Large intestine (tissue), 3 donors: ENCODE measurements around the gene TTPAL. TPM values are rescaled to one million over a fixed set of nuclear protein-coding genes. Genes with fewer than 3 reads are reported as not detected.
A peak's percentile ranks its signal among the peaks of the same experiment; 100 is the strongest.

Source experiments
- DNase-seq, 2 donors: peaks; one replicate each; pipeline versions ENCODE4 v3.0.0 to v3.0.0-alpha.2; 2013
- H3K27ac ChIP-seq: one replicate; pipeline ENCODE4 v1.5.1; 2013; ENCODE audit warnings: low read length
- H3K27me3 ChIP-seq: 2 replicates; pipeline ENCODE4 v1.6.1; 2013; ENCODE audit warnings: low read length; ENCODE audit not compliant: control insufficient read depth, insufficient read depth
- H3K36me3 ChIP-seq: 2 replicates; pipeline ENCODE4 v1.6.1; 2013; ENCODE audit warnings: low read length; ENCODE audit not compliant: control insufficient read depth, insufficient read depth
- H3K4me1 ChIP-seq: one replicate; pipeline ENCODE4 v1.6.1; 2013; ENCODE audit warnings: low read length; ENCODE audit not compliant: control insufficient read depth, insufficient read depth
- H3K4me3 ChIP-seq: one replicate; pipeline ENCODE4 v1.5.1; 2013; ENCODE audit warnings: low read length
- H3K9me3 ChIP-seq: one replicate; pipeline ENCODE4 v1.6.1; 2013; ENCODE audit warnings: mild to moderate bottlenecking, low read depth, low read length, moderate library complexity; ENCODE audit not compliant: control insufficient read depth
- WGBS: methylation state at CpG from one replicate; pipeline ENCODE4 v1.1.5; 2013; ENCODE audit warnings: low lambda C conversion rate; ENCODE audit not compliant: insufficient coverage; 5-methylcytosine and 5-hydroxymethylcytosine counted together
- polyA plus RNA-seq: library from polyadenylated mRNA; unstranded; fragments of 120-200 nt; gene quantifications from one replicate; pipeline ENCODE4 v1.2.1, GENCODE V29; 2013

TTPAL gene
- polyA plus RNA-seq, 1 donor: 10.0 TPM

DNA sequence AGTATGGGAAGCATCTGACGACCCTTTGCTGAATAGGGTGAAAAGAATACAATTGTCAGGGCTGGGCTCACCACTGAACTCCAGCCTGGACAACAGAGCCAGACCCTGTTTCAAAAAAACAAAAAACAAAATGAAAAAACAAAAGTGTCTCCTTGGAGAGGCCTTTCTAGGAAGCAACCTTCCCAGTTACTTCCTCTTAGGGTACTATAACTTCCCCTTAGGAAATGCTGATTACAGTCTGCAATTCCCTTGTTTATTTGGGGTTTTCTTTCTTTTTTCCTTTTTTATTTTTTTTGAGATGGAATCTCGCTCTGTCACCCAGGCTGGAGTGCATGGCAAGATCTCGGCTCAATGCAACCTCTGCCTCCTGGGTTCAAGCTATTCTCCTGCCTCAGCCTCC, 20.5 kb upstream of the TTPAL start:
- H3K9me3 ChIP-seq: no peaks in the 10 kb centered on the region
- no peaks in the 10 kb centered on the region for H3K36me3 ChIP-seq
- no peak overlapping the region for H3K27ac ChIP-seq
- H3K27me3 ChIP-seq: no peaks in the 10 kb centered on the region
- no peak overlapping the region for H3K4me3 ChIP-seq
- H3K4me1 ChIP-seq: peaks cover 36% of the 10 kb centered on the region
- 100% methylated on average over 1 of the region's 3 CpGs for WGBS
- DNase-seq: no peak

DNA sequence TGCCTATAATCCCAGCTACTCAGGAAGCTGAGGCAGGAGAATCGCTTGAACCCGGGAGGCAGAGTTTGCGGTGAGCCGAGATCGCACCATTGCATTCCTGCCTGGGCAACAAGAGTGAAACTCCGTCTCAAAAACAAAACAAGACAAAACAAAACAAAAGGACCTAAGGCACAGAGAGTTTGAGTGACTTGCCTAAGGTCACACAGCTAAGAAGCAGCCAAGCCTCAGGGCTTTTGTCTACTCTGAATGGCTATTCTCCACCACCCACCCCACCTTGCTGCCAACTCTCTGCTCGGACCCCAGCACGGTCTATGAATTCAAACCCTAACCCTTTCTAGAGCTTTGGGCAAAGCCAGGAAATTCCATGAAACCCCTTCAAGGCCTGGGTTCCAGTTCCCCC, 19.1 kb upstream of the TTPAL start:
- no peak for DNase-seq
- Histone ChIP-seq H3K36me3 (no peaks in the 10 kb centered on the region), H3K4me3 (no peak overlapping the region), H3K9me3 (no peaks in the 10 kb centered on the region), H3K27me3 (no peaks in the 10 kb centered on the region), H3K4me1 (peaks cover 39% of the 10 kb centered on the region), H3K27ac (peak overlapping the region; percentile 83)
- no CpG with 5 or more reads among the region's 8 CpGs for WGBS

DNA sequence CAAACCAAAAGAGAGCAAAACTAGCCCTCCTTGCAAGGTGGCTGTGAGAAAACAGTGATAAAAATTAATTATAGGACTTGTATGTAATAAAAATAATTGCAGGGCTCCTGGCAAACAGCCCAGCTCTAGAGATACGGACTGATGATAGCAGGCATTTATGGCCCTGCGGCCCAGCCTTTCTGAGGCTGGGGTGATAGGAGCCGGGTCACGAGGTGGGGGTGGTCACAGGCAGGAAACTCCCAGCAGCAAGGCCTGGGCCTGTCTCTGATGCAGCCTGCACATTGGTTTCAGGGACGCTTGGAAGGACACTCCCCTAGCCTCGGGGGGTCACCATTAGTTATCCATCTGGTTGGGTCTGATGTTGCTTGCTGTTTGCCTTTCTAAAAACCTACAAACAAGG, 18.7 kb upstream of the TTPAL start:
- peak overlapping the region; percentile 83 for H3K27ac ChIP-seq
- no CpG with 5 or more reads among the region's 6 CpGs for WGBS
- DNase-seq: peak; percentile 95 to 98

DNA sequence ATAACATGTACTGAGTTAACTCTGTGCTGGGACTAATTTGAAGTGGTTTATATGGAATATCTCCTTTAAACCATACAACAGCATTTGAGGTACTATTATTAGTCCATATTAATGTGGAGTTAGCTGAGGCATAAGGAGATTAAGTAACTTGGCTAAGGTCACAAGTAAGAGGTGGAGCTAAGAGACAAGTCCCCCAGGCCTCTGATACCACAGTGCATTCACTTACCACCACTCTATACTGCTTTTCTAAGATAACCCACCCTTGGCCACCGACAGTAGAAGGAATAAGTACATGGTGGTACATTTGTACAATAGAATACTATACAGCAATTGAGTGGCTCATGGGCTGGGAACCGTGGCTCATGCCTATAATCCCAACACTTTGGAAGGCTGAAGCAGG, 16.4 kb upstream of the TTPAL start:
- no peaks in the 10 kb centered on the region for H3K36me3 ChIP-seq
- H3K4me1 ChIP-seq: peaks cover 41% of the 10 kb centered on the region
- H3K27ac ChIP-seq: peak overlapping the region; percentile 83
- WGBS: no CpG with 5 or more reads among the region's 2 CpGs
- no peak overlapping the region for H3K4me3 ChIP-seq
- H3K9me3 ChIP-seq: no peaks in the 10 kb centered on the region
- DNase-seq: no peak
- H3K27me3 ChIP-seq: no peaks in the 10 kb centered on the region

More for the DNA sequence above, 18.7 kb upstream of the TTPAL start:
- no peak overlapping the region for H3K4me3 ChIP-seq
- no peaks in the 10 kb centered on the region for H3K27me3 ChIP-seq
- H3K4me1 ChIP-seq: peaks cover 41% of the 10 kb centered on the region
- no peaks in the 10 kb centered on the region for H3K9me3 ChIP-seq
- no peaks in the 10 kb centered on the region for H3K36me3 ChIP-seq

DNA sequence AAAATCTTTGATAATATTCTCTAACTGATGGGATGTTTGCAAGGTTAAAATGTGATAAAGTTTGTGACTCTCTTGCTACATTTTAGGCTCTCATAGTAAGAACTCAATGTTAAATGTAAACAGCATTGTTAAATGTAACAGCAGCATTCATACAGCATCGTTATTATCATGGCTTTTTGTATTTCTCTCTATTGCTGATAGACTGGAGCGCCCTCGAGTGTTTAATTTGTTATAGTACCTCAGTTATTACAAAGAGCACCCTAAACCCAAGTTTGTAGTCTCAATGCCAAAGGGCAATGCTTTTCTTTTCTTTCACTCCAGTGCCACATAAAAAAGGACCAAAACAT, 14.9 kb upstream of the TTPAL start:
- DNase-seq: peak in 1 of 2 donors; percentile 74
- Histone ChIP-seq H3K27me3 (no peaks in the 10 kb centered on the region), H3K4me1 (peaks cover 41% of the 10 kb centered on the region), H3K9me3 (no peaks in the 10 kb centered on the region), H3K36me3 (no peaks in the 10 kb centered on the region), H3K4me3 (no peak overlapping the region), H3K27ac (peak overlapping the region; percentile 39)
- WGBS: no CpG with 5 or more reads among the region's 3 CpGs

DNA sequence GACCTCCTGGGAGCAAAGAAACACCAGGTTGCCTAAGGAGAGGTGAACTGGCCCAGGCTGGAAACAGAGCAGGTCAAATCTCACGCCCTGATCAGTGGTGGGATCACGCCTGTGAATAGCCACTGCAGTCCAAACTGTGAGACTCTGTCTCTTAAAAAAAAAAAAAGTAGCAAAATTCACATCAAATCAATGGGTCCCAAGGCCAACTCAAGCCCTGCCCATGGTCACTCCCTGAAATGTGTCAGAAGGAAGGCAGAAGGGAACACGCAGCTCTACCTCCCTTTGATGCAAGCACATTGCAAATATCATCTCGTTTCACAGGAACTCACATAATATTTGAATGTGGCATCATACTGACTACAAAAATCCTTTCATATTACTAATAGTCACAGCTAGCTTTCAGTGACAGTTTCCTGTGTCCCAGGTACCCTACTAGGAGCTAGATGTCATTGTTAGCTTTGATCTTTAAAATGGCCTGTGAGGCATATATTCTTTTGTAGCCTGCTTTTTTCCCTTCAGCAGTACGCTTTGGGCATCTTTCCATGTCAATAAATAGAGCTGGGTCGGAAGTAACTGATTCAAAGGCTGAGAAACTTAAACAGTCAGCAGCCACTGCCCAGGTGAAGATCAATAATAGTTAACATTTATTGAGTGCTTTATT, 14.4 kb upstream of the TTPAL start:
- WGBS: no CpG with 5 or more reads among the region's 6 CpGs
- peaks cover 39% of the 10 kb centered on the region for H3K4me1 ChIP-seq
- no peak overlapping the region for H3K4me3 ChIP-seq
- H3K9me3 ChIP-seq: no peaks in the 10 kb centered on the region
- H3K27me3 ChIP-seq: no peaks in the 10 kb centered on the region
- no peaks in the 10 kb centered on the region for H3K36me3 ChIP-seq
- no peak for DNase-seq
- peak overlapping the region; percentile 39 for H3K27ac ChIP-seq

DNA sequence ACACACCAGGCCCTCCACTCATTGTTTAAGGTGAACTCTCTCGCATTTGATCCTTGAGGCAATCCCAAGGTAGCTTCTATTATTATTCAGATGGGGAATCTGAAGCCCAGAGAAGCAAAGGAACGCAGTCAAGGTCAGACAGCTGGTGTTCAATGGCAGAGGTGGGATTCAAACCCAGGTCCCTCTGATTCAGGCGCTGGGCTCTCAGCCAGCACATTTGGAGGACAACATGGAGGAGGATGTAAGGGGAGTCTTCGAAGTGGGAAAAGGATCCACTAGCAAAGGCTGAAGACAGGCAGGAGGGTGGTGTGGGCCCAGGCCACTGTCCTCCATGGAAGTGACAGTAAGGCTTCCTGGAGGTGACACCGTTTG, 13.9 kb upstream of the TTPAL start:
- H3K36me3 ChIP-seq: no peaks in the 10 kb centered on the region
- no peaks in the 10 kb centered on the region for H3K9me3 ChIP-seq
- DNase-seq: no peak
- no CpG with 5 or more reads among the region's 5 CpGs for WGBS
- H3K4me1 ChIP-seq: peaks cover 34% of the 10 kb centered on the region
- no peaks in the 10 kb centered on the region for H3K27me3 ChIP-seq
- H3K27ac ChIP-seq: peak overlapping the region; percentile 39
- H3K4me3 ChIP-seq: no peak overlapping the region

DNA sequence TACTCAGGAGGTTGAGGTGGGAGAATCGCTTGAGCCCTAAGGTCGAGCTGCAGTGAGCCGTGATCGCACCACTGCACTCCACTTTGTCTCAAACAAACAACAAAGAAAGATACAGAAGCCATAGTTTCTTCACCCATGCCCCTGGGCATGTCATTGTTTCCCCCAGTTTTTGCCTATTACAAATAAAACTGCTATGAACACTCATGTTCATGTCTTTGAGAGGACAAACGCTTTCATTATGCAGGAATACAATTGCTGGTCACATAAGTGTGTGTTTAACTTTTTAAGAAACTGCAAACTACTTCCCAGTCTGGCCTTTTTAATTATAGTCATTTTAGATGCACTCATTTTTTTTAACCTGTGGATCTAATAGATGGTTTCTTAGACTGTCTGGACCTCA, 12.2 kb upstream of the TTPAL start:
- no peak overlapping the region for H3K4me3 ChIP-seq
- H3K27ac ChIP-seq: no peak overlapping the region
- DNase-seq: no peak
- no peaks in the 10 kb centered on the region for H3K27me3 ChIP-seq
- no peaks in the 10 kb centered on the region for H3K36me3 ChIP-seq
- H3K9me3 ChIP-seq: no peaks in the 10 kb centered on the region
- WGBS: 80% methylated on average over 1 of the region's 5 CpGs
- H3K4me1 ChIP-seq: peaks cover 22% of the 10 kb centered on the region

DNA sequence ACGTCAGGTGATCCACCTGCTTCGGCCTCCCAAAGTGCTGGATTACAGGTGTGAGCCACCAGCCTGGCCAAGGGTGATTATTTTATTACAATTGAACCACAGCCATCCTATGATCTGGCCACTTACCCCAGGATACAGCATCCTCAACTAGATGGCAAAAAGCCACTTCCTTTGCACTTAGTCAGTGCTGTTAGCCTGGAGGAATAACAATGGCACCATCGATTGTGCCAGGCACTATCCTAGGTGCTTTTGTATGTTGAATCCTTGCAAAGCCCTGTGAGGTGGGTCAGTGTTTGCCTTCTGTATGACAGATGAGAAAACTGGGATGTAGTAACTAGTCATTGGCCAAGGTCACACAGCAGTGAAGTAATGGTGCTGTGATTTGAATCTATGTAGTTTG, 11.2 kb upstream of the TTPAL start:
- Histone ChIP-seq H3K36me3 (no peaks in the 10 kb centered on the region), H3K4me1 (peaks cover 15% of the 10 kb centered on the region), H3K4me3 (no peak overlapping the region), H3K27ac (no peak overlapping the region), H3K9me3 (no peaks in the 10 kb centered on the region), H3K27me3 (no peaks in the 10 kb centered on the region)
- no peak for DNase-seq
- no CpG with 5 or more reads among the region's 3 CpGs for WGBS

DNA sequence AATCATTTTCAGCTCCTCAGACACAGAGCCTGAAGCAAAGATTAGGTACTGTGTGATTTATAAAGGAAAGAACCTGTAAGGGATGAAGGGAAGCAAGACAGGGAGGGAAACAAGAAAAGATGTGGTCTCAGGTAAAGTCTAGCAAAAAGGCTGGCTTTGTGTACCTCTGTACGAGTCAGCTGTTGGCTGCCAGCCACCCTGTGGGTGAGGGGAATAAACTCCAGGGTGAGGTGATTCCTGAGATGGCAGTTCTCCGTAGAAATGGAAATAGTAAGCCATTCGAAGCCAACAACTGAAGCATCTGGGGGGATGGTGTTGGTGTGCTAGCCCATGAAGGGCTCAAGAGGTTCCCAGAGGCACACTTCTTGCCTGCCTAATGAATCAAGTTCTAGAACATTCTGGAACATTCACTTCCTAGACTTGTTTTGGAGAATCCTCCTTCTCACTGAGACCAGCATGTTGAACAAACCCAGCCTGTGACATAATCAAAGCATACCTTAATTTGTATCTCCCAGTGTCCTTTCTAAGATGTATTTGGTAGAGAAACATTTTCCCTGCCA, 10.6 kb upstream of the TTPAL start:
- peaks cover 13% of the 10 kb centered on the region for H3K4me1 ChIP-seq
- H3K36me3 ChIP-seq: no peaks in the 10 kb centered on the region
- WGBS: no CpG with 5 or more reads among the region's 3 CpGs
- no peak overlapping the region for H3K4me3 ChIP-seq
- no peak for DNase-seq
- no peaks in the 10 kb centered on the region for H3K27me3 ChIP-seq
- no peak overlapping the region for H3K27ac ChIP-seq
- H3K9me3 ChIP-seq: no peaks in the 10 kb centered on the region

DNA sequence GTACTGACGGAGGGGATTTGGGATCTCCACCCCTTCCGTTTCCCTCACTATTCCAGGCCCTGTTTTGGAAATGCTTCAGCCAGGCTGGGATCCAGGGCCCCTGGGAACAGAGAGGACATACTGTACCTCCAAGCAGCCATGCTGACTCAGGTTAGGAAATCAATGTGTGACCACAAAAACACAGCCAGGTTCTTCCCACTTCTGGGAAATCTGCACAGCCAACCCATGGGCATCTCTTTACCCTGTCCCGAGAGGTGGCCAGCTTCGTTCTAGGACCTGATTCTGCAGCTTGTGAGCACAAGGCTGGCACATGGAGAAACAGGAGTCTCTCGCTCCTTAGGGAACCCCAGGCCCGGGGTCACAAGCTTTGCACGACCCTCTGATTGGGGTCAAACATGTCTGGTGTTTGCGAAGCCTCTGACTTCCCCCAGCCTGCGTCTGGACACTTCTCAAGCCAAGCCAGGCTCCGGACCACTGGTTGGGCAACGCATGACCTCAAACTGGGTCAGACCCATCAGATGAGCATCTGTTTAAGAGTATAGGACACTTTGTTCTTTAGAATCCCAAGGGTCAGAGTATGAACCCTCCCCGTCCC, 8.3 kb upstream of the TTPAL start:
- no peak overlapping the region for H3K4me3 ChIP-seq
- H3K27ac ChIP-seq: no peak overlapping the region
- no peak for DNase-seq
- no peaks in the 10 kb centered on the region for H3K27me3 ChIP-seq
- no CpG with 5 or more reads among the region's 12 CpGs for WGBS
- no peaks in the 10 kb centered on the region for H3K36me3 ChIP-seq
- no peaks in the 10 kb centered on the region for H3K9me3 ChIP-seq
- H3K4me1 ChIP-seq: no peaks in the 10 kb centered on the region
